Measurements from ENCODE around the gene PKP4. TPM values are rescaled to one million over a fixed set of nuclear protein-coding genes. Genes with fewer than 3 reads are reported as not detected.

PKP4 gene
- total RNA-seq, 4 donors from 2014 or later = 64.1 to 152 (median 90.2) TPM

- DNase-seq (ENCODE audit: low spot score in 2 of 2) = no peak
- Histone ChIP-seq H3K4me1 (peaks cover 16% of the 10 kb centered on the region), H3K36me3 (no peaks in the 10 kb centered on the region), H3K9me3 (no peaks in the 10 kb centered on the region), H3K4me3 (no peak overlapping the region), H3K27ac (no peak overlapping the region), H3K27me3 (no peaks in the 10 kb centered on the region)
- TF ChIP-seq POLR2A (IDR thresholded peaks at IDR 0.05) (no peak), POLR2AphosphoS5 (IDR thresholded peaks at IDR 0.05) (no peak), EP300 (IDR thresholded peaks at IDR 0.05) (no peak)
- TF ChIP-seq, protein P1, sequence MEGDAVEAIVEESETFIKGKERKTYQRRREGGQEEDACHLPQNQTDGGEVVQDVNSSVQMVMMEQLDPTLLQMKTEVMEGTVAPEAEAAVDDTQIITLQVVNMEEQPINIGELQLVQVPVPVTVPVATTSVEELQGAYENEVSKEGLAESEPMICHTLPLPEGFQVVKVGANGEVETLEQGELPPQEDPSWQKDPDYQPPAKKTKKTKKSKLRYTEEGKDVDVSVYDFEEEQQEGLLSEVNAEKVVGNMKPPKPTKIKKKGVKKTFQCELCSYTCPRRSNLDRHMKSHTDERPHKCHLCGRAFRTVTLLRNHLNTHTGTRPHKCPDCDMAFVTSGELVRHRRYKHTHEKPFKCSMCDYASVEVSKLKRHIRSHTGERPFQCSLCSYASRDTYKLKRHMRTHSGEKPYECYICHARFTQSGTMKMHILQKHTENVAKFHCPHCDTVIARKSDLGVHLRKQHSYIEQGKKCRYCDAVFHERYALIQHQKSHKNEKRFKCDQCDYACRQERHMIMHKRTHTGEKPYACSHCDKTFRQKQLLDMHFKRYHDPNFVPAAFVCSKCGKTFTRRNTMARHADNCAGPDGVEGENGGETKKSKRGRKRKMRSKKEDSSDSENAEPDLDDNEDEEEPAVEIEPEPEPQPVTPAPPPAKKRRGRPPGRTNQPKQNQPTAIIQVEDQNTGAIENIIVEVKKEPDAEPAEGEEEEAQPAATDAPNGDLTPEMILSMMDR (IDR thresholded peaks at IDR 0.05) = no peak
- WGBS = 38% methylated on average over 1 of the region's 1 CpG
Measured at GRCh38 chr2:158478816-158479215, 22.1 kb downstream of the PKP4 start.

DNA sequence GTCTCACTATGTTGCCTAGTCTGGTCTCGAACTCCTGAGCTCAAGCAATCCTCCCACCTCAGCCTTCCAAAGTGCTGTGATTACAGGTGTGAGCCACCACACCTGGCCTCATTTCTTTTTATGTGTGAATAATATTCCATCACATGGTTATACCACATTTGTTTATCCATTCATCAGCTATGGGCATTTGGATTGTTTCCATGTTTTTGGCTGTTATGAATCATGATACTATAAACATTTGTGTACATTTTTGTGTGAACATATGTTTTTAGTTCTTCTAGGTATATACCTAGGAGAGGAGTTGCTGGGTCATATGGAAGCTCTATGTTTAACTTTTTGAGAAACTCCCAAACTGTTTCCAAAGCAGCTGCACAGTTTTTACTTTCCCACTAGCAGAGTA, 24.4 kb downstream of the PKP4 start:
- H3K4me1 ChIP-seq = peaks cover 16% of the 10 kb centered on the region
- TF ChIP-seq POLR2A (IDR thresholded peaks at IDR 0.05) (no peak), EP300 (IDR thresholded peaks at IDR 0.05) (no peak), POLR2AphosphoS5 (IDR thresholded peaks at IDR 0.05) (no peak)
- TF ChIP-seq, protein P1 (IDR thresholded peaks at IDR 0.05) = no peak
- no peaks in the 10 kb centered on the region for H3K27me3 ChIP-seq
- no peak overlapping the region for H3K4me3 ChIP-seq
- no peak for DNase-seq (ENCODE audit: low spot score in 2 of 2)
- H3K27ac ChIP-seq = no peak overlapping the region
- no peaks in the 10 kb centered on the region for H3K36me3 ChIP-seq
- no peaks in the 10 kb centered on the region for H3K9me3 ChIP-seq
- 93% methylated on average over 1 of the region's 1 CpG for WGBS

- no peaks in the 10 kb centered on the region for H3K27me3 ChIP-seq
- peaks cover 23% of the 10 kb centered on the region for H3K4me1 ChIP-seq
- no peaks in the 10 kb centered on the region for H3K36me3 ChIP-seq
- TF ChIP-seq POLR2A (IDR thresholded peaks at IDR 0.05) (no peak), EP300 (IDR thresholded peaks at IDR 0.05) (no peak), POLR2AphosphoS5 (IDR thresholded peaks at IDR 0.05) (no peak)
- TF ChIP-seq, protein P1 (IDR thresholded peaks at IDR 0.05) = no peak
- no peak for DNase-seq (ENCODE audit: low spot score in 2 of 2)
- H3K4me3 ChIP-seq = no peak overlapping the region
- H3K9me3 ChIP-seq = no peaks in the 10 kb centered on the region
- no peak overlapping the region for H3K27ac ChIP-seq
Measured at GRCh38 chr2:158482594-158482993, 25.8 kb downstream of the PKP4 start.

- no peaks in the 10 kb centered on the region for H3K9me3 ChIP-seq
- no peak overlapping the region for H3K27ac ChIP-seq
- peaks cover 25% of the 10 kb centered on the region for H3K4me1 ChIP-seq
- H3K36me3 ChIP-seq = no peaks in the 10 kb centered on the region
- DNase-seq (ENCODE audit: low spot score in 2 of 2) = no peak
- 80% methylated on average over 8 of the region's 8 CpGs for WGBS
- TF ChIP-seq EP300 (IDR thresholded peaks at IDR 0.05) (no peak), POLR2AphosphoS5 (IDR thresholded peaks at IDR 0.05) (no peak)
- TF ChIP-seq, protein P1 (IDR thresholded peaks at IDR 0.05) = no peak
- no peaks in the 10 kb centered on the region for H3K27me3 ChIP-seq
- H3K4me3 ChIP-seq = no peak overlapping the region
Measured at GRCh38 chr2:158484892-158485556, 28.3 kb downstream of the PKP4 start.

- H3K36me3 ChIP-seq = no peaks in the 10 kb centered on the region
- WGBS = 77% methylated on average over 3 of the region's 3 CpGs
- H3K4me1 ChIP-seq = peaks cover 25% of the 10 kb centered on the region
- no peak overlapping the region for H3K27ac ChIP-seq
- DNase-seq (ENCODE audit: low spot score in 2 of 2) = no peak
- no peaks in the 10 kb centered on the region for H3K27me3 ChIP-seq
- no peaks in the 10 kb centered on the region for H3K9me3 ChIP-seq
- TF ChIP-seq, protein P1 (IDR thresholded peaks at IDR 0.05) = no peak
- TF ChIP-seq POLR2AphosphoS5 (IDR thresholded peaks at IDR 0.05) (no peak), EP300 (IDR thresholded peaks at IDR 0.05) (no peak), POLR2A (IDR thresholded peaks at IDR 0.05) (no peak)
- H3K4me3 ChIP-seq = no peak overlapping the region
Measured at GRCh38 chr2:158486150-158486969, 29.6 kb downstream of the PKP4 start.
